Left colon (tissue), 2 donors: ENCODE results near the gene RASAL2. TPM values are rescaled to one million over a fixed set of nuclear protein-coding genes. Genes with fewer than 3 reads are reported as not detected.

Experiments used
- ATAC-seq: fragments of 200-7000 bp; cut with Tn5 transposase; one replicate; pipeline ENCODE4 v1.9.1; 2020; ENCODE audit warnings: mild to moderate bottlenecking, moderate library complexity
- DNase-seq, 2 donors: peaks; one replicate each; pipeline ENCODE4 v3.0.0-alpha.2; 2020
- intact Hi-C, 2 donors: fragments of 100-400 bp; cut with DNase I in 1 of 2; cut with micrococcal nuclease in 1 of 2; formaldehyde crosslinking; loops; one replicate each; pipeline versions ENCODE4 v1.11.2 to v1.14.0; 2022; cut with DNase I, micrococcal nuclease
- total RNA-seq, 2 donors: library from RNA; stranded (reverse); fragmentation: NEBNext Ultra II Directional; extraction: Animal tissue kit (Norgen Biotek cat#: 25700); gene quantifications; one replicate each; pipeline ENCODE4 v1.2.1, GENCODE V29; 2021
- donor health status: DM: no; HTN: no; CAD: no.
- donor health status: DM: yes; HTN: yes; CAD: no.

The RASAL2 gene
- total RNA-seq, 2 donors from 2014 or later, result 14.5 to 17.3 TPM

DNA sequence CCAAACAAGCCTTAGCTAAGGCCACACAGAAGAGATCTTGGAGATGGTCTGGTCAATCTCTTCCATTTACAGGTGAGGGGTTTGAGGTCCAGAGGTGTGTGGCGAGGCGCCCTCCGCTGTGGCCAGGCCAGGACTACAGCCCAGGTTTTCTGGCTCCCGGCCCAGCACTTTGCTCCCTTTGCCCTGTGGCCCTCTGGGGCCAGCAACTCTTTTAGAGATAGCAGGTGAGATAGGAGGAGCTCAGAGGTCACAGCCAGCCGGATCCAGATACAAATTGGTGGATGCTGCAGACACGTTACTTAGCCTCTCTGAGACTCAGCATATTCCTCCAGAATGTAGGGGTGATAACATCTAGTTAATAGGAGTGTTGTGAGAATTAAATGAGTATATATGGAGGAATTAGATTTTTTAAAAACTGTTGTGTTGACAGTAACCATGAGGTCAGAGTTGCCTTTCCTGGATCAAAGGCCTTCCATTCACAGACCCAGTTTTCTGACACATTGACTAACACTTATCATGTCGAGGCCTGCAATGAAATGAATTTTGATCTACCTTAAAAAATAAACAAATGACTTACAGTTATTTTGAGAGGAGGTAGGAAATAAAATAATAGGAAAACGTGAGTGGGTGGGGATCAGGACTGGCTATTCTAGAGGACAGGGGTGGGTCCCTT is 435.6 kb downstream of the RASAL2 start:
- DNase-seq (no peak), ATAC-seq (no peak)
- intact Hi-C loops, result loop anchor here (5.0 to 10.0 kb wide), 2 partner anchors 473 to 475 kb away; no protein-coding TSS in a partner anchor

DNA sequence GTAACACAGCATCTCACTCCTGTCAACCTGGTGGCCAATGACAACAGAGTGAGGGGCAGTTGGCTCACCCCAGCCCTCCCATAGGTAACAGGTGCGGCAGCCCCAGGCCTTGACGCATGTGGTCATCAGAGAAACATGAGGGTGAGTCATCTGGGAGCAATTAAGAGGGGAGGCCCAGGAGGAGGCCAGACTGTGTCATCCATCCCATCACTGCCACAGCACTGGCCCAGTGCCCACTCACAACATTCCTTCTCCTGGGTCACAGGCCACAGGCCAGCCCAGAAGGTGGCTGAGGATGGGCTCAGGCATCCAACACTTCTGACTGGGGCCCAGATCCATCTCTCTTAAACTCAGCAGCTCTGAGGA is 436.1 kb downstream of the RASAL2 start:
- ATAC-seq (peak; percentile 18), DNase-seq (no peak)
- intact Hi-C loops, result loop anchor here (5.0 to 10.0 kb wide), 2 partner anchors 472 to 475 kb away; no protein-coding TSS in a partner anchor

DNA sequence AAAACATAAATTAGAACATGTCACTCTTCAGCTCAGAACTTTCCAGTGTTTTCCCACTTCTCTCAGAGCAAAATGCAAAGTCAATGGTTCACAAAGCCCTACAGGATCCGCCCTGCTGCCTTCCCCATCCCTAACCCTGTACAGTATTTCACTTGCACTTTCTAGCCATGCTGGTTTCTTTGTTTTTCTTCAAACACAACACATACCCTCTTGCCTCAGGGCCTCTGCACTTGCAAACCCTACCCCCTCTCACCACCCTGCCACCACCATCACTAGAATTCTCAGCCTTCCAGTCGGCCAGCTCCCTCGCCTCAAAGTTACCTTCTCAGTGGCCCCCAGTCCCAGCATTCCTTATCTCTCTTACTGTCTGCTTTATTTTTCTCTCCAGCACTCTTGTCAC is 436.6 kb downstream of the RASAL2 start:
- intact Hi-C loops, result loop anchor here (5.0 to 10.0 kb wide), 2 partner anchors 472 to 474 kb away; no protein-coding TSS in a partner anchor
- no peak for ATAC-seq
- no peak for DNase-seq

- ATAC-seq (peak; percentile 22), DNase-seq (no peak)
- intact Hi-C loops, result loop anchor here (5.0 to 10.0 kb wide), 2 partner anchors 470 to 473 kb away; no protein-coding TSS in a partner anchor
These were observed 438.0 kb downstream of the RASAL2 start for GRCh38 chr1:178531887-178532286.

- ATAC-seq (peak; percentile 64), DNase-seq (peak; percentile 71 to 91)
- intact Hi-C loops, result loop anchor here (5.0 to 10.0 kb wide), 2 partner anchors 470 to 472 kb away; no protein-coding TSS in a partner anchor
These were observed 438.5 kb downstream of the RASAL2 start for GRCh38 chr1:178532392-178532791.

GRCh38 chr1:178533121-178533946 is 439.4 kb downstream of the RASAL2 start:
- DNase-seq (no peak), ATAC-seq (no peak)
- intact Hi-C loops, result loop anchor here (5.0 to 10.0 kb wide), 2 partner anchors 469 to 471 kb away; no protein-coding TSS in a partner anchor

Other genes starting within 250 kb of the RASAL2 start
- 1 to 10 TPM; 4.7 to 4.8 TPM for gene SEC16B, start 124.0 kb upstream of the RASAL2 start, total RNA-seq